Karpas-422 (cell line): ENCODE results near the gene UBAP1L. TPM values are rescaled to one million over a fixed set of nuclear protein-coding genes. Genes with fewer than 3 reads are reported as not detected.
"Not testable (repeated sequence)": the region's sequence is repeated elsewhere in the genome, so short reads cannot be mapped to it uniquely, and the experiment has no call there.

Source experiments
- DNase-seq: peaks from one replicate; pipeline ENCODE4 v3.0.0-alpha.2; 2015
- H2AFZ ChIP-seq: fragments of 200-600 bp; sonication (generic); 2 replicates; pipeline ENCODE4 v1.6.1; 2014; ENCODE audit warnings: antibody characterized with exemption, low read length, mixed read lengths
- H3K27ac ChIP-seq: fragments of 200-600 bp; sonication (generic); 2 replicates; pipeline ENCODE4 v1.5.1; 2014; ENCODE audit warnings: mild to moderate bottlenecking, low read length, moderate library complexity
- H3K27me3 ChIP-seq: fragments of 200-600 bp; sonication (generic); 2 replicates; pipeline ENCODE4 v1.6.1; 2014; ENCODE audit warnings: low read length, mixed read lengths
- H3K36me3 ChIP-seq: fragments of 200-600 bp; sonication (generic); 2 replicates; pipeline ENCODE4 v1.6.1; 2014; ENCODE audit warnings: low read length, mixed read lengths; ENCODE audit not compliant: insufficient read depth
- H3K4me1 ChIP-seq: fragments of 200-600 bp; sonication (generic); 2 replicates; pipeline ENCODE4 v1.6.1; 2014; ENCODE audit warnings: mild to moderate bottlenecking, low read length, mixed read lengths
- H3K4me2 ChIP-seq: fragments of 200-600 bp; sonication (generic); 2 replicates; pipeline ENCODE4 v1.6.1; 2014; ENCODE audit warnings: low read length, low read depth, mild to moderate bottlenecking; ENCODE audit not compliant: poor library complexity, severe bottlenecking
- H3K4me3 ChIP-seq: fragments of 200-600 bp; sonication (generic); 2 replicates; pipeline ENCODE4 v1.5.1; 2014; ENCODE audit warnings: mild to moderate bottlenecking, antibody characterized with exemption, low read length, mixed read lengths
- H3K79me2 ChIP-seq: fragments of 200-600 bp; sonication (generic); 2 replicates; pipeline ENCODE4 v1.6.1; 2014; ENCODE audit warnings: mild to moderate bottlenecking, low read length, mixed read lengths
- H3K9ac ChIP-seq: fragments of 200-600 bp; sonication (generic); 2 replicates; pipeline ENCODE4 v1.6.0; 2014; ENCODE audit warnings: low read length
- H3K9me2 ChIP-seq: fragments of 200-600 bp; sonication (generic), shearing (Covaris generic); replicated peaks from 2 replicates; pipeline ENCODE4 v1.6.0; 2014; ENCODE audit warnings: mild to moderate bottlenecking, low read length, moderate library complexity; ENCODE audit not compliant: insufficient read depth
- H3K9me3 ChIP-seq: fragments of 300-700, 200-600 bp; sonication (generic); 2 replicates; pipeline ENCODE4 v1.6.1; 2014; ENCODE audit warnings: low read length, mixed read lengths
- H4K20me1 ChIP-seq: fragments of 200-600 bp; sonication (generic); 2 replicates; pipeline ENCODE4 v1.6.1; 2014; ENCODE audit warnings: mild to moderate bottlenecking, antibody characterized with exemption, low read length, low read depth; ENCODE audit not compliant: insufficient read depth
- total RNA-seq: library from RNA; depleted of rRNA; stranded (reverse); fragments of >200 nt; shearing (Covaris generic); gene quantifications from 2 replicates; pipeline ENCODE4 v1.2.3, GENCODE V29; 2014; ENCODE audit warnings: low replicate concordance

UBAP1L gene
- total RNA-seq, 1 experiment from 2014 or later, result 6.5 TPM

DNA sequence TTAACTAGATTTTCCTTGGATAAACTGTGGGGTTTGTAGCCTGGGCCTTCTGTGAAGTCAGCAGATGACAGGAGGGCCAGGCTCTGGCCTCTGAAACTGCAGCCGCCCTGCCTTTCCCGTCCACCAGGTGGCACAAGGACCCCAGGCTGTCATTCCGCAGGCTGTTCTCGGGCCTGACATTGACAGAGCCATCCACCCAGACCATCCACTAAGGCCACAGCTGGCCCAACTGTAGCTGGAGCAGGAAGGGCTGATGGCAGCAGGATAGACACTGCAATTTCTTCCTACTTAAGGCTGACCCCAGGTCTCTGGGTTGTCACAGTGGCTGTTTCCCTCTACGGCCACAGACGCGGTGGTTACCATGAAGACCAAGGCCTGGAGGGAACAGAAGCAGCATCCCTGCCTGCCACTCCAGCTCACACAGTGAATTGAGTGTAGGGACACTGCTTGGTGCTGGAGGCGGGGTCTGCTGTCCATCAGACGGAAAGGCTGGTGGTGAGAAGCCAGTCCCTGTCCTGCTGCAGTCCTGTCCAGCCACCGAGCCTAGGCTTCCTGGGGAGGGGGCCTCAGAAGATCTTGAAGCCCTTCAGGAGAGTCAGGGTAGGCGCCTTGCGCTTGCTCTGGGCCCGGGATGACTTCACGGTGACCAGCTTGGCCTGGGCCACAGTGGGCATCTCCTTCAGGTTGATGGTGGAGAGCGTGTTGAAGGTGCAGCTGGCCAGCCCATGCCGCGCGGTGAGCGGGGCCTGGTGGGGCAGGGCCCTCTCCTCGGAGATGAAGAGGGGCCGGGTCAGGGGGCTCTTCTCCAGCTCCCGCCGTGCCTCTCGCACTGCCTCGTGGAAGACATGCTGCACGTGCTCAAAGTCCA lies 60.4 kb downstream of the UBAP1L start:
- no peak overlapping the region for H3K4me2 ChIP-seq
- H3K27ac ChIP-seq, result no peak overlapping the region
- H3K9me2 ChIP-seq, result no peaks in the 10 kb centered on the region
- no peaks in the 10 kb centered on the region for H3K27me3 ChIP-seq
- H3K9ac ChIP-seq, result no peak overlapping the region
- peaks cover 10% of the 10 kb centered on the region for H3K4me1 ChIP-seq
- peak; percentile 88 for DNase-seq
- no peaks in the 10 kb centered on the region for H3K36me3 ChIP-seq
- H3K79me2 ChIP-seq, result no peaks in the 10 kb centered on the region
- H4K20me1 ChIP-seq, result no peaks in the 10 kb centered on the region
- H2AFZ ChIP-seq, result no peak overlapping the region
- H3K9me3 ChIP-seq, result no peaks in the 10 kb centered on the region
- no peak overlapping the region for H3K4me3 ChIP-seq

DNA sequence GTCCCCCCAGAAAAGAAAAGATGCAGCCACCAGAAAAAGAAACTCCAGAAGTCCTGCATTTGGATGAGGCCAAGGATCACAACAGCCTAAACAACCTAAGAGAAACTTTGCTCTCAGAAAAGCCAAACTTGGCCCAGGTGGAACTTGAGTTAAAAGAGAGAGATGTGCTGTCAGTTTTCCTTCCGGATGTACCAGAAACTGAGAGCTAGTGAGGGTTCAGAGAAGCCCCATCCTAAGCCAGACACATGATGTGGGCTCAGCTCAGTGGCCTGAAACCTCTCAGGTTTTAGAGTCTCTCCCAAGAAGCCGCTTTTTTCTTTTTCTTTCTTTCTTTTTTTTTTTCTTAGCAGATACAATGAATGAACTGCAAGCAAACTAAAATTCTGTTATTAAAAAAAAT lies 62.0 kb downstream of the UBAP1L start:
- Histone ChIP-seq H3K4me2 (no peak overlapping the region), H4K20me1 (no peaks in the 10 kb centered on the region), H3K4me3 (no peak overlapping the region), H3K9ac (no peak overlapping the region), H3K27ac (no peak overlapping the region), H3K36me3 (no peaks in the 10 kb centered on the region), H3K79me2 (no peaks in the 10 kb centered on the region), H2AFZ (no peak overlapping the region), H3K9me3 (no peaks in the 10 kb centered on the region), H3K9me2 (no peaks in the 10 kb centered on the region), H3K4me1 (peaks cover 17% of the 10 kb centered on the region), H3K27me3 (no peaks in the 10 kb centered on the region)
- DNase-seq, result no peak

GRCh38 chr15:65051266-65051665 lies 63.7 kb downstream of the UBAP1L start:
- DNase-seq, result no peak
- Histone ChIP-seq H3K36me3 (no peaks in the 10 kb centered on the region), H3K4me1 (peaks cover 17% of the 10 kb centered on the region), H3K9me3 (no peaks in the 10 kb centered on the region), H3K79me2 (no peaks in the 10 kb centered on the region), H3K4me2 (no peak overlapping the region), H3K9ac (no peak overlapping the region), H3K9me2 (no peaks in the 10 kb centered on the region), H3K4me3 (no peak overlapping the region), H4K20me1 (no peaks in the 10 kb centered on the region), H3K27me3 (no peaks in the 10 kb centered on the region), H3K27ac (no peak overlapping the region), H2AFZ (no peak overlapping the region)

- Histone ChIP-seq H3K9me3 (no peaks in the 10 kb centered on the region), H3K79me2 (no peaks in the 10 kb centered on the region), H3K27ac (no peak overlapping the region), H3K4me3 (no peak overlapping the region), H2AFZ (no peak overlapping the region), H3K27me3 (no peaks in the 10 kb centered on the region), H3K4me1 (peaks cover 17% of the 10 kb centered on the region), H3K36me3 (no peaks in the 10 kb centered on the region), H3K9me2 (no peaks in the 10 kb centered on the region), H3K9ac (no peak overlapping the region), H3K4me2 (peak overlapping the region; percentile 72), H4K20me1 (no peaks in the 10 kb centered on the region)
- no peak for DNase-seq
Observed at GRCh38 chr15:65050270-65050669, 64.7 kb downstream of the UBAP1L start.

DNA sequence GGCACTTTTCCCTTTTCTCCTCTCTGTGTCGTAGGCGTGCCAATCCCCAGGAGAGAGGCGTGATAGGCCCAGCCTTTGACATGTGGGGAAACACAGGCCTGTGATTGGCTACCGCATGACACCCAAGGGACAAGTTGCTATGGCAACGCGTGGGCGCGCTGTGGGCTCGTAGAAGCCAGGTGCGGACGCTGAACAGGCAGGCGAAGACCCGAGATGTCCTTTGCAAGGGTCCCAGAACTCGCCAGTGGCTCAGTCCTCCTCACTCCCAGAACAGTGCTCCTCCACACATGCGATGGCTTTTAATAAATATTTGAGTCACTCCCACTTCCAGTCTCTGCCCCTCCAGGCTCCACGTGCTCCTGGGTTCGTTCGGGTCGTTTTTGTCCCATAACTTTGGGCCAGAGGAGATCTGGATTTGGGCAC lies 65.6 kb downstream of the UBAP1L start:
- peak; percentile 98 for DNase-seq
- Histone ChIP-seq H3K9me2 (no peaks in the 10 kb centered on the region), H3K27me3 (no peaks in the 10 kb centered on the region), H3K4me3 (peak overlapping the region; percentile 53), H3K79me2 (no peaks in the 10 kb centered on the region), H3K9me3 (no peaks in the 10 kb centered on the region), H4K20me1 (no peaks in the 10 kb centered on the region), H3K4me1 (peaks cover 17% of the 10 kb centered on the region), H3K27ac (no peak overlapping the region), H3K9ac (0 out of 2 replicates have a peak overlapping the region, but pooled peaks have one; percentile 30), H2AFZ (no peak overlapping the region), H3K36me3 (no peaks in the 10 kb centered on the region), H3K4me2 (peak overlapping the region; percentile 72)

DNA sequence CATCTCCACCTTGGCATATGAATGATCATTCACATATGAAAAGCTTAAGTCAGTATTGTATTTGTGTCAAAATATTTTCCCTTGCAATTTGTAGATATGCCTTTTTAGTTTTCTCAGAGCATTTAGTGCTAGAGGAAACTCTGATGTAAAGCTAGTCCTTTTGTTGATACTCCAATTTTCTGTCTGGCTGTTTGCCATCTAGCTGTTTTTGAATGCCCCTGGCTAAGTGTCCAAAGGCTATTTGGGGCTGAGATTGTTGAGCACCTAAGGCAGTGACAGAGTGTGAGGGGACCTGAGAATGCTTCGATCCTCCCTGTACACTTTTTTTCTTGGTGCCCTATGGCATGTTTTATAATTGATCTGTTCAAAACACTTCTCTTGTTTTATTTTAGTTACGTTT lies 66.8 kb downstream of the UBAP1L start:
- no peaks in the 10 kb centered on the region for H3K27me3 ChIP-seq
- no peak overlapping the region for H3K27ac ChIP-seq
- no peaks in the 10 kb centered on the region for H3K36me3 ChIP-seq
- H3K4me3 ChIP-seq, result no peak overlapping the region
- no peaks in the 10 kb centered on the region for H4K20me1 ChIP-seq
- H3K9me3 ChIP-seq, result no peaks in the 10 kb centered on the region
- H3K9ac ChIP-seq, result no peak overlapping the region
- H3K4me1 ChIP-seq, result peaks cover 17% of the 10 kb centered on the region
- H3K9me2 ChIP-seq, result no peaks in the 10 kb centered on the region
- DNase-seq, result no peak
- H2AFZ ChIP-seq, result no peak overlapping the region
- H3K79me2 ChIP-seq, result no peaks in the 10 kb centered on the region
- no peak overlapping the region for H3K4me2 ChIP-seq

- Histone ChIP-seq H3K79me2 (no peaks in the 10 kb centered on the region), H3K4me2 (no peak within 1 kb of the TSS), H2AFZ (no peak within 1 kb of the TSS), H4K20me1 (no peaks in the 10 kb centered on the region), H3K9me2 (no peaks in the 10 kb centered on the region), H3K36me3 (no peaks in the 10 kb centered on the region), H3K4me3 (no peak within 1 kb of the TSS), H3K9me3 (no peaks in the 10 kb centered on the region), H3K27ac (no peak within 1 kb of the TSS), H3K4me1 (peaks cover 10% of the 10 kb centered on the region), H3K27me3 (no peaks in the 10 kb centered on the region), H3K9ac (no peak within 1 kb of the TSS)
- no peak for DNase-seq
Observed at GRCh38 chr15:65044724-65045481, 70.1 kb downstream of the UBAP1L start, which contains the start of gene SLC51B. Gene SLC51B (plus strand): TSS chr15:65045387. CDS start chr15:65050005, 4,618 bp downstream.

DNA sequence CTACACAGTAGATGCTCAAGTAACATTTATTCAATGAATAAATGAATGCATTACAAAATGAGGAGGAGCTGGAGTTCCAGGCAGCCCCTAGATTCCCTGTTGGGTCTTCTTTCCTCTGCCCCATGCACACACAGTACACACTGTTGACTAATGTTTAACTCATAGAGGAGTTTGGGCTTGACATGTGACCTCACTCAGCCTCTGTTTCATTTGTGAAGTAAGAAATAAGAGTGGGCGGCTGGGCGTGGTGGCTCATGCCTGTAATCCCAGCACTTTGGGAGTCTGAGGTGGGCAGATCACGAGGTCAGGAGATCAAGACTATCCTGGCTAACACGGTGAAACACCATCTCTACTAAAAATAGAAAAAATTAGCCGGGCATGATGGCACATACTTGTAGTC lies 70.8 kb downstream of the UBAP1L start:
- DNase-seq, H3K4me3 ChIP-seq, H3K4me2 ChIP-seq, H3K36me3 ChIP-seq, H4K20me1 ChIP-seq, H3K9me3 ChIP-seq, H3K4me1 ChIP-seq, H2AFZ ChIP-seq, H3K79me2 ChIP-seq, H3K9ac ChIP-seq, H3K9me2 ChIP-seq, H3K27ac ChIP-seq, H3K27me3 ChIP-seq: not testable (repeated sequence)
